GM18508 (cell line): ENCODE data around the gene HIF3A.

ENCODE experiments used
- ATAC-seq: cut with Tn5 transposase; IDR thresholded peaks from one replicate; pipeline ENCODE4 v1.9.1; 2021; ENCODE audit warnings: moderate number of reproducible peaks; ENCODE audit not compliant: insufficient read depth, unreplicated experiment

HIF3A gene

DNA sequence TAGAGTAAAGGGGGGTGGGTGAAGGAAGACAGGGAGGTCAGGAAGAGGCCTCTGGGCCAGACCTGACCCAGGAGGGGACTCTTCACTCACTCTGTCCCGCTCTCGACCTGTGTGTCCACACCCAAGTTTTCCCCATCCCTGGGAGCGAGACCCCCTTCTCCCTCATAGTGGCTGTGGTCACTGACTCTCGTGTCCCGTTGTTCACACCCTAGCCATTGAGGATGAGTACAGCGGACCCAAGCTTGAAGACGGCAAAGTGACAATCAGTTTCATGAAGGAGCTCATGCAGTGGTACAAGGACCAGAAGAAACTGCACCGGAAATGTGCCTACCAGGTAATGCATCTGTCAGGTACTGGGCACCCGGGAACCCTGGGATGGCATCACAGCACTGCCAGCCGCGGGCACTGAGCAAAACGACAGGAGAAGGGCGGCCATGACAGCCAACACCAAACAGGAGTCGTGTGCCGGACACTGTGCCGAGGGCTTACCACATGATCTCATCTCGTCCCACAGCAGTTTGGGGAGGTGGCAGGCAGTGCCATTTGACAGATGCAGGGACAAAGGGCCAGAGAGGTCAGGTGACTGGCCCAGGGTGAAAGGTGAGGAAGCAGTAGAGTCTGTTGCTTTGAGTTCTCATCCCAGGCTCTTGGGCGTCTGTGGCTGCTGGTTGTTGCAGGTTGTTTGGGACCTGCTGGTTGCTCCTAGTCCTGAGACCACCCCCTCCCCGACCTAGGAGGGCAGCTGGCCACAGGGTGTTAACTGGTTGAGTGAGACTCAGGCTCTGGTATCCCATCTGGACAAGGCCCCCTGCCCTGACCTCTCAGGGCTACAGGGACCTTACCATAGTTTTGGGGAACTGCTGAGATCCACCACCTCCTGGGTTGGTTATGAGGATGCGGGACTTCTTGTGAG lies 79.7 kb downstream of the HIF3A start:
- no peak for ATAC-seq

DNA sequence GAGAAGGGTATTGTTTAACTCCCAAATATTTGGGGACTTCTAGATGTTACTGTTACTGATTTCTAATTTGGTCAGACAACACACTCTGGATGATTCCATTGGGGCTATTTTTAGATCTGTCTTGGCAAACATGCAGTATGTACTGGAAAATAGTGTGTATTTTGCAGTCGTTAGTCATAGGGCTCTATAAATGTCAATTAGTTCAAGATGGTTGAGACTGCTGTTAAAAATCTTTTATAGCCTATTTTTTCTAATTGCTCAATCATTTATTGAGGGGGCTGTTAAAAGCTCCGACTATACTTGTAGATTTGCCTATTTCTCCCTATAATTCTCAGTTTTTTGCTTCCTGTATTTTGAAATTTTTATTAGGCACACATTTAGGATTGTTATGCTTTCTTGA lies 81.4 kb downstream of the HIF3A start:
- ATAC-seq = no peak

DNA sequence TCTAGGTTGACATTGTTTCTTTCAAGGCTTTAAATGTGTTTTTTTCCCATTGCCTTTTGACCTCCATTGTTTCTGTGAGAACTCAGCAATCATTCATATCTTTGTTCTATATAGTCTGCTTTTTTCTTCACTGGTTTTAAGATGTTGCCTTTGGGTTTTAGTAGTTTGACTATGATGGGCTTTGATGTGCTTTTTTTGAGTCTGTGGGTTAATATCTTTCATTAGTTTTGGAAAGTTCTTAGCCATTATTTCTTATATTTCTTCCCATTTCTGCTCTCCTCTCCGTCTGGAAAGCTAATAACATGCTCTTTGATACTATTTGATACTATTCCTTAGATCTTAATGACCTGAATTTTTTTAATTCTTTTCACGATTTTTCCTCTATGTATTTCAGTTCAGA lies 83.8 kb downstream of the HIF3A start:
- no peak for ATAC-seq

DNA sequence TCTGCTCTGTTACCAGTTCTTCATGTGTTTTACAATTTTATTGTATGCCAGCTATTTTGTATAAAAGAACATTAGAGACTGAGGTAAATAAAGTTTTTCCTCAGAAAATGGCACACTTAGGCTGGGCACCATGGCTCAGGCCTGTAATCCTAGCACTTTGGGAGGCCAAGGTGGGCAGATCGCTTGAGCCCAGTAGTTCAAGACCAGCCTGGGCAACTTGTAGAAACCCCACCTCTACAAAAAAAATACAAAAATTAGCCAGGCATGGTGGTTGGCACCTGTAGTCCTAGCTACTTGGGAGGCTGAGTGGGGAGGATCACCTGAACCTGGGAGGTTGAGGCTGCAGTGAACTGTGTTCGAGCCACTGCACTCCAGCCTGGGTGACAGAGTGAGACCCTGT lies 84.5 kb downstream of the HIF3A start:
- ATAC-seq = no peak

DNA sequence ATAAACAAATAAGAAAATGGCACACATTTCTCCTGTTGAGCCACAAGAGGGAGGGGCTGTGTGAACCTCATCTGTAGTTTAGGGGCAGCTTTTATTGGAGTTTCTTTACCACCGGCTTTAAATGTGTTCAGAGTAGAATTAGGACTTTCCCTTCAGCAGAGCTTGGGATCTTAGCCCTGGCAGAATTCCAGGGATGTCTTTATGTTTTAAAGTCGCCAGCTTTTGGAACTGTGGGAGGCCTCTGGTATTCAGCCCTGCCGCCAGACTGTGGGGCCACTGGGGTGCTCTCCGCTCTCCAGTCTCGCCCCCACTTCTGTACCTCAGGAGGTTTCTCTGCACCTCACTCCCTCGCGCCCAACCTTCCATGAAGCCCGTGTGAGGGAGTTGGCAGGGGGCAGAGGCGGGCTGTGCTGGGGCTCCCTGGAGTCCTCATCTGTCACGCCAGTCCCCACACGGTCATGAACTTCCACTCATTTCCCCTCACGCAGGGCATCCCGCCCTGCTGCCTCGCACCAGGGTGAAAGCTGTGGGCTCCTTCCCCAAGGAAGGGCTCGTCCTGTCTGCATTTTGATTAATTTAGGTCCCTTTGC lies 85.0 kb downstream of the HIF3A start:
- no peak for ATAC-seq

DNA sequence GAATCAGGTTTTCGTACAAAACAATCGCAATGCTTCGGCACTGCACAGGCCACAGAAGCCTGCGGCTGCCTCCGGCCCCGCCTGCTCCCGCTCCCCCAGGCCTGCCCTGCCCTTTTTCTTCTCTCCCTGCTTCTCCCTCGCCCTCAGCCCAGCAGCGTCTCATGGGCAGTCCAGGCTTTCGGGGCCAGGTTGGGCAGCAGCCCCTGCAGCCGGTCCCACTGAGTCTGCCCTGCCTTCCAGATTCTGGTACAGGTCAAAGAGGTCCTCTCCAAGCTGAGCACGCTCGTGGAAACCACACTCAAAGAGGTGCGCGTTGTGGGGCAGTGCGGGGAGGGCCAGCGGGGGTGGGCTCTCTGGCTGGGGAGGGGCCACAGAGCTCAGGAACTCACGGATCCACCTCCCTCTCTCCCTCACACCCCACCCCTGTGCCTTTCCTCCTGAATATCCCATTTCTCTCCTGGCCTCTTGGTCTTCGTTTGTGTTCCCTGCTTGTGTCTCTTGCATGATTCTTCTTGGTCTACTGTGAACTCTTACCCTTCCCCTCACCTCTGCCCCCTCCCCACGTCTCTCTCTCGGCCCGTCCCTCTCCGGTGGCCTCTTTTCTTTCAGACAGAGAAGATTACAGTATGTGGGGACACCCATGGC lies 86.5 kb downstream of the HIF3A start:
- ATAC-seq = no peak

DNA sequence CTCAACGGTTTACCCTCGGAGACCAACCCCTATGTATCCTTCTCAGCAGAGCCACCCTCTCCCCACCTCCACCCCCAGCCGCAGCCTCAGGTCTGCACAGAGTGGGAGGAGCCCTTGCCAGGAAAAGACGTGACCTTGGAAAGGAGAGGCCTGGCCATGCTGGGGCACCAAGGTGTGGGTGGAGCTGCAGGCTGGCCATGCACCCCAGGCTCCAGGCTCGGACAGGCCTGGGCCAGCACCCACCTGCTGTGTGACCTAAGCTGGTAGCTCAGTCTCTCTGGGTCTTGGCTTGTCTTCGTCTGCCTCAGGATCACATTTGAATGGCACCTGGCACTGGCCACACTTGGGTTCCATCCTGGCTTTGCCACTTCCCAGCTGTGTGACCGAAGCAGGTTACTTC lies 87.0 kb downstream of the HIF3A start:
- ATAC-seq = no peak

DNA sequence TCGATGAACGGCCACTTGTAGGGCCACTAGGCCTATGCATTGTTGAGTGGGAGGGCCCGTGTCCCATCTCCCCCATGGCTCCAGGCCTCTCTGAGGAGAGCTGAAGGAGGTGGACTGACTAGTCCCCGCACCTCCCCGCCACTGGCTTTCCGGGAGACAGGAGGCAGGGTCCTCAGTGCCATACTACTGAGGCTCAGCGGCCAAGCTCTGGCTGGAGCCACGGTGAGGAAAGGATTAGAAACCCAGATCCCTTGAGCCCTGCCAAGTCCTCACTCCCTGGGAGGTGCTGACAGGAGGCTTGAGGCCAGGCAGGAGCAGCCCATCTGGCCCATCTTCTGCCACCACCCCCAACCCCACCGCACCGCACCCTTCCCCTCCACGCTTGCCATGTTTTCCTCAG lies 87.6 kb downstream of the HIF3A start:
- ATAC-seq = no peak

DNA sequence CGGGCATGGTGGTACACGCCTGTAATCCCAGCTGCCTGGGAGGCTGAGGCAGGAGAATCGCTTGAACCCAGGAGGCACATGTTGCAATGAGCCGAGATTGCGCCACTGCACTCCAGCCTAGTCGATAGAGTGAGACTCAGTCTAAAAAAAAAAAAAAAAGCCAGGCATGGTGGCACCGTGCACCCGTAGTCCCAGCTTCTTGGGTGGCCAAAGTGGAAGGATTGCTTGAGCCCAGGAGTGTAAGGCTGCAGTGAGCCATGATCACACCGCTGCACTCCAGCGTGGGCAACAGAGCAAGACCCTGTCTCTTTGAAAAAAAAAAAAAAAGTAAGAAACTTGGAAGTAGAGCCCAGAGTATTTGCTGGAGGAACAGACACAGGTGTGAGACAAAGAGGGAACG lies 88.8 kb downstream of the HIF3A start:
- ATAC-seq = no peak

DNA sequence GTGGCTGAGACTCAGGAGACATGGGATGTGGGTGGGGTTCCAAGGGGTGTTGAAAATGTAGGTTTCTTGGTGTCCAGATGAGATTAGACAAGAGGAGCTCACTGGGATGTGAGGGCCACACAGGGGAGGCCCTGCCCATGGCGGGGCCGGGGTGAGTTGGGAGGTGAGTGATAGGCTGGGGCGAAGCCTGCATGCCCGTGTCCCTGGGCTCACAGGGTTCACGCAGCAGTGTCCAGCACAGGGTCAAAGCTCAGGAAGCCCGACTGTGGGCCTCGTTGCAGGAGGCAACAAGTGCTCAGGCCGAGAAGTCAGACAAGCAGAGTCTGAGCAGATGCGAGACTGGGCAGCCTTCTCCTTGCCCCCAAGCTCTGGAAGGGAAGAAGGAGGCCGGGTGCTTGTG lies 89.3 kb downstream of the HIF3A start:
- ATAC-seq = no peak

DNA sequence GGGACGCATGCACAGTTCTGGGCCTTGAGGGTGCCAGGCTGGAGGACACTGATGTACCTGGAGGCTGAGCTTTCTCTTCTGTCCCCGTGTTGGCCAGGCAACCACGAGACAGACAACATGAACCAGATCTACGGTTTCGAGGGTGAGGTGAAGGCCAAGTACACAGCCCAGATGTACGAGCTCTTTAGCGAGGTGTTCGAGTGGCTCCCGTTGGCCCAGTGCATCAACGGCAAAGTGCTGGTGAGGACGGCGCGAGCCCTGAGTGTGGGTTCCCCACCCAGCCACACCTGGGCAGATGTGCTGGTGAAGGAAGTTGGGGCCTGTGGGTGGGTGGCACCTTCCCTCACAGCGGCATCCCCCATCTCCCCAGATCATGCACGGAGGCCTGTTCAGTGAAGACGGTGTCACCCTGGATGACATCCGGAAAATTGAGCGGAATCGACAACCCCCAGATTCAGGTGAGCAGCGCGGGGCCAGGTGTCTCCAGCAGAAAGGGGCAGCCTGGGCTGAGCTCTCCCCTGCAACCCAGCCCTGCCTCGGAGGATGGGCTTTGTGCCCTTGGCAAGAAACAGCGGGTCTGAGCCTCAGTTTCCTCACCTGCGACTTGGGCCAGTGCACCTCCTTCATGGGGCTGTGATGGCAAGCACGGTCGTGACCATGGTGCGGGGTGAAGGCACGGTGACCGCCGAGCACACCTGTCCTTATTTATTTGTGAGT lies 90.3 kb downstream of the HIF3A start:
- ATAC-seq = no peak

DNA sequence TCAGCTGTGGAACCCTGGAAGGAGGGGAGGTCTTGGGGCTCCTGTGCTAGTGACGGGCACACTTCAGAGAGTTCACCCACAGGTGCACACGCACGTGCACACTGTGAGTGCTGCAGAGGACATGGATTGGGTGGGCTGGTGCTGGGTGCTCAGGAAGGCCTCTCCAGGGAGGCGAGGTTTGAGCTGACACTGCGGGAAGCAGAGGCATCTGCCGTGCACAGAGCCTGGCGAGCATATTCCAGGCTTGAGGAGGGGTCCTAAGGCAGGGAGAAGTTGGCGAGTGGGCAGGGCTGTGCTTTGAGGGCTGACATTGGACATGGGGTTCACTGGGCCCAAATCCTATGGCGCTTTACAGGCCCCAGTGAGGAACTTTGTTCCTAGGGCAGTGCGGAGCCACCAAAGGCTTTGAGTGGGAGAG lies 90.9 kb downstream of the HIF3A start:
- no peak for ATAC-seq

DNA sequence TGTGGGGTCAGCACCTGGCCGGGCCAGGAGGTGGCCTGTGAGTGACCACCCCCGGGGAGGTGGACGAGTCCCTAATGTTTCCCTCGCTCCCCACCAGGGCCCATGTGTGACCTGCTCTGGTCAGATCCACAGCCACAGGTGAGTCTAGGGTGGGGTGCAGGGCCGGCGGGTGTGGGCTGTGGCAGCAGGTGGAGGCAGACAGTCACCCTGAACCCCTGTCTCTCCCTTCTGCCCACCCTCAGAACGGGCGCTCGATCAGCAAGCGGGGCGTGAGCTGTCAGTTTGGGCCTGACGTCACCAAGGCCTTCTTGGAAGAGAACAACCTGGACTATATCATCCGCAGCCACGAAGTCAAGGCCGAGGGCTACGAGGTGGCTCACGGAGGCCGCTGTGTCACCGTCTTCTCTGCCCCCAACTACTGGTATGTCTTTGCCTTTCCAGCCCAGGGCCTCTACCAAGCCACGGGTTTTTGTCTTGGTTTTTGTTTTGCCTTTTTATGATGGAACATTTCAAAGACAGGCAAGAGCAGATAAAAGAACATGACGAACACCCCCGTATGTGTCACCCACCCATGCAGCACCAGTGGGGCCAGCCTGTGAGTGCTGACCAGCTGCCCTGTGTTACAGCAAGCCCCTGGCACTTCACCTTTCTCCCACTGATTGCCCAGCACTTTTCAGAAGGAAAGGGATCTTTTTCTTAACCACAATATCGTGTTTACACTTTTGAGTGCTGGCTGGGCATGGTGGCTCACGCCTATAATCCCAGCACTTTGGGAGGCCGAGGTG lies 91.7 kb downstream of the HIF3A start:
- ATAC-seq = no peak

DNA sequence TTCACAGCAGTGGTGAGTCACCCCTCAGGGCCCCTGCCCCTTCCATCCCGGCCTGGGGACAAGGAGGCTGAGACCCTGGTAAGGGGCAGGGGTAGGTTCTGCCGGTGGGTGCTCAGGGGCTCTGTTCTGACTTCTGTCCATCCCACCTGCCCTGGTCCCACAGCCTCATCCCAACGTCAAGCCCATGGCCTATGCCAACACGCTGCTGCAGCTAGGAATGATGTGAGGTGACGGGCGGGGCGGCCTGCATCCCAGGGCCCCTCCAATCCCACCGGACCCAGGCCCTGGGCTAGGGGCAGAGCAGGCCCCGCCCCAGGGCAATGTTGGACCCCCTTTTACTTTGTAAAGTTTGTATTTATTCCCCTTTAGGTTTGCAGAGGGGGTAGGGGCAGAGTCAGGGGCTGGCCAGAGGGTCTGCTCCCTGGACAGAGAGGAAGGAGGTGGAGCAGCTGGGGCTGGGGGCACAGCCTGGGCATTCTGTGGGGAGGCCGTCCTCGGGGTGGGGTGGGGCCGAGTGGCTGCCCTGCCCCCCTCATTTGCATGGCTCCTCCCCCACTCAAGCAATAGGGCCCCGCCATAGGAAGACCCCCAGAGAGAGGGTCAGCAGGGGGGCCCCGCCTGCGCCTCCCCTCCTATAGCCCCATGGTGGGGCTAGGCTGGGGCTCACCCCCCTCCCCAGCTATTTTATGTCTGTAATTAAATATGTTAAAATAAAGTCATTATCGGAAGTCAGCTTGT lies 93.4 kb downstream of the HIF3A start:
- ATAC-seq = no peak

DNA sequence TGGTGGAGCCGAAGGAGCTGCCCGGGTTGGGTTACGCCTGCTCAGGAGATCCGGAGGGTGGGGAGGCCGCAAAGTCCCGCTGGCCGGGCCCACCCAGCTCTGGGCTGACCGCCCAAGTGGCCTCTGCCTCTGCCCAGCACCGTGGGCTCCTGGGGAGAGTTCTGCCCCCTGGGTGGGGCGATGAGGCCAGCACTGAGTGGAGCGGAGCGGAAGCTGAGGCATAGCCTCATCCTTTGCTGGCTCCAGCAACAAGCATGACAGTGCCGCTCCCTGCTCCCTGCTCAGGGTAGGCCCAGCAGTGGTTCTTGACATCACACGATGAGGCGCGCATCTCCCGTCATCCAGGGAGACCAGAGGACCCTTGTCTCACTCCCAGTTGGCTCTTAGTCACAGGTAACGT lies 94.0 kb downstream of the HIF3A start:
- no peak for ATAC-seq

DNA sequence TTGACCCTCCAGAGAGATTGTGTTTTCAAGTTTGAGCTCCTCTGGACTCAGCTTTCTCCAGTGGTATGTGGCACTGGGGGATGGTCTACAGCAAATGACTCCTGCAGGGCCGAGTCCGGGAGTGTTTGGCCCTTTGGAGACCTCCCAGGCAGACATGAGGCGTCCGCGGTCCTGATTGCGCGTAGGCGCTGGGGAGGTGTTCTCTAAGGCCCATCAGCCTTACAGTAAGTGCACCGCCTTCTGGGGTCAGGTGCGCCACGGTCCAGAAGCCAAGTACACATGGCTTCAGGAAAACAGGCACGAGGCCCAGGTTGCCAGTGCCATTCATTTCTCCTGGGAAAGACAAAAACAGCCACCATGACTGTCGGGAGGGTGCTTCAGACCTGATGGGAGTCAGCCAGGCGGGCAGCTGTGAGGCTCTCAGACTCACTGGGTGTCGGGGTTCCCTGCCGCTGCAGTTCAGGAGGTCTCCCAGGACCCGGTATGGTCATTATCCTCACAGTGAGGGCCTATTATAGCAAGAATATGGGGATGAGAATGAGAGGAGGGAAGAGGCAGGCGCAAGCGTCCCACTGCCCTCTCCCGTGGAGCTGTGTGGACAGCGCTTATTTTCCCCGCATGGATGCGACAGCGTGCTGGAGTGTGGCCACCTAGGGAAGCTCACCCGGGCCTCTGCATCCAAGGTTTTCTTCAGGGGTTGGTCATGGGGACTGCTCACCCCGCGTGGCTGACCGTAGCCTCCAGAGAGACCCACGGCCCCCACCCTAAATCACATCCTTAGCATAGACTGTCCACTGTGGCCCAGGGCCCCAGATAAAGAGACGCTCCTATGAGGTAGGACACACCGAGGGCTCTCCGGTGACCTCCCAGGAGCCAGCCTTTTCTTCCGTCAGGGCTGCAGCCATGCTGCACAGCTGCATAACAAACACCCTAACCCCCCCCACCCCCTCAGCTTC lies 94.7 kb downstream of the HIF3A start:
- ATAC-seq = no peak

DNA sequence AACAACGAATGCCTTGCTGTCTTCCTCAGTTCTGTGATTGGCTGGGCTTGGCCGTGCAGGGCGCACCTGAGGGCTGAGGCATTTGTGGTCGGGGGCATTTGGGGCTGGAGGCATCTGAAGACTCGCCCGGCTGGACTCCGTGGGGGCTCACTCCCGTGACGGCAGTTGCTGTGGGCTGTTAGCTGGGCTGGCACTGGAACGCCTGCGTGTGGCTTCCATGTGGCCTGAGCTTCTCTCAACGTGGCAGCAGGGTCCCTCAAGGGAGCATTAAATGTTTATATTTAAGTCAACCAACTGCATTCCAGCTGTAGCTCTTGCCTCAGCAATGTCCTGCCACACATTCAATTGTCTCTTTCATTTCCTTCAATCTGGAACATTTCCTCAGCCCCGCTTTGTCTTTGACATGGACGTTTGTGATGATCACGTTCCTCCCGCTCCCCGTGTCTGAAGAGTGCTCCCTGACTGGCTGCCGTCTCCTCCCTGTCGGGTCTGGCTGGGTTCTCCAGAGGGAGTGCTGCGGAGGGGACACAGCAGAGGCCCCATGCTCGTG lies 95.5 kb downstream of the HIF3A start:
- no peak for ATAC-seq

DNA sequence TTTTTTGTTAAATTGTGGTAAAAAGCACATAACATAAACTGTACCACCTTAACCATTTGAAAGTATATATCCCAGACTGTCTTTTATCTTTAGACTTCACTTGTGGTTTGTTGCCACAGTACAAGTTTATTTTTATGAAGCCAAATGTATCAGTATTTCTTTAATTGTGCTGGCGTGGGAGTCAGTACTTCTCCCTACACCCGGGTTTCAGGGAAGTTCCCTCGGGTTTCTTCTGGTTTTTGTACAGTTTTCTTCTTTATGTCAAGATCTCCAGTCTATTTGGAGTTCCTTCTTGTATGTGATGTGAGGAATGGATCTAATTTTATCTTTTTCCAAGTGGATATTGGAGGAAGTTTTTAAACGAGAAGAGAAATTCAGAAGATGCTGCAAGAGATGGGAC lies 96.0 kb downstream of the HIF3A start:
- no peak for ATAC-seq
